RWPE2 (cell line): ENCODE results near the gene PLPPR2.
"Not testable (repeated sequence)": the region's sequence is repeated elsewhere in the genome, so short reads cannot be mapped to it uniquely, and the experiment has no call there.

ENCODE experiments used
- ATAC-seq: fragments of 200-7000 bp; cut with Tn5 transposase; 3 replicates; pipeline ENCODE4 v1.9.1; 2021; ENCODE audit warnings: low read depth
- DNase-seq: peaks from one replicate; pipeline ENCODE4 v3.0.0-alpha.2; 2020; ENCODE audit warnings: low spot score
- H3K27ac ChIP-seq: fragments of 450-650 bp; 2 replicates; pipeline ENCODE4 v1.5.1; 2017; ENCODE audit warnings: mild to moderate bottlenecking; ENCODE audit not compliant: poor library complexity, severe bottlenecking
- H3K27me3 ChIP-seq: fragments of 250-450 bp; sonication (Bioruptor Pico); 2 replicates; pipeline ENCODE4 v1.5.1; 2021; ENCODE audit warnings: mild to moderate bottlenecking, moderate library complexity; ENCODE audit not compliant: insufficient read depth, poor library complexity, severe bottlenecking
- H3K36me3 ChIP-seq: fragments of 250-450 bp; sonication (Bioruptor Pico); 2 replicates; pipeline ENCODE4 v1.5.1; 2020; ENCODE audit warnings: low read depth, mild to moderate bottlenecking, moderate library complexity
- H3K4me1 ChIP-seq: fragments of 250-450 bp; sonication (Bioruptor Pico); 2 replicates; pipeline ENCODE4 v1.5.1; 2021; ENCODE audit warnings: mild to moderate bottlenecking, moderate library complexity; ENCODE audit not compliant: insufficient read depth, poor library complexity, severe bottlenecking
- H3K4me3 ChIP-seq: fragments of 250-450 bp; sonication (Bioruptor Pico); 2 replicates; pipeline ENCODE4 v1.5.1; 2021; ENCODE audit warnings: mild to moderate bottlenecking, moderate library complexity; ENCODE audit not compliant: severe bottlenecking
- H3K9me3 ChIP-seq: fragments of 250-450 bp; sonication (Bioruptor Pico); 2 replicates; pipeline ENCODE4 v1.5.1; 2021; ENCODE audit warnings: mild to moderate bottlenecking, moderate library complexity; ENCODE audit not compliant: severe bottlenecking
- CTCF ChIP-seq: fragments of 450-650 bp; IDR thresholded peaks from one replicate; pipeline ENCODE4 v1.5.1; 2017; ENCODE audit warnings: mild to moderate bottlenecking, moderate library complexity; ENCODE audit not compliant: poor library complexity, severe bottlenecking

The PLPPR2 gene

GRCh38 chr19:11400798-11401197 lies 45.6 kb downstream of the PLPPR2 start:
- H3K27me3 ChIP-seq, result no peaks in the 10 kb centered on the region
- no peak for TF ChIP-seq CTCF
- DNase-seq, result no peak
- no peak for ATAC-seq
- H3K27ac ChIP-seq, result no peak overlapping the region
- no peaks in the 10 kb centered on the region for H3K4me1 ChIP-seq
- H3K36me3 ChIP-seq, result no peaks in the 10 kb centered on the region
- H3K9me3 ChIP-seq, result no peaks in the 10 kb centered on the region
- H3K4me3 ChIP-seq, result no peak overlapping the region

- no peak for TF ChIP-seq CTCF
- Histone ChIP-seq H3K36me3 (no peaks in the 10 kb centered on the region), H3K27me3 (no peaks in the 10 kb centered on the region), H3K4me1 (no peaks in the 10 kb centered on the region), H3K4me3 (no peak overlapping the region), H3K9me3 (no peaks in the 10 kb centered on the region), H3K27ac (no peak overlapping the region)
- ATAC-seq (no peak), DNase-seq (no peak)
Observed at GRCh38 chr19:11401808-11402543, 46.7 kb downstream of the PLPPR2 start.

- no peak for TF ChIP-seq CTCF
- Histone ChIP-seq H3K36me3 (no peaks in the 10 kb centered on the region), H3K4me3 (no peak overlapping the region), H3K27ac (no peak overlapping the region), H3K9me3 (no peaks in the 10 kb centered on the region), H3K27me3 (no peaks in the 10 kb centered on the region), H3K4me1 (no peaks in the 10 kb centered on the region)
- ATAC-seq (no peak), DNase-seq (no peak)
Observed at GRCh38 chr19:11404588-11405222, 49.5 kb downstream of the PLPPR2 start.

- Histone ChIP-seq H3K9me3 (no peaks in the 10 kb centered on the region), H3K27me3 (no peaks in the 10 kb centered on the region), H3K4me1 (no peaks in the 10 kb centered on the region), H3K36me3 (no peaks in the 10 kb centered on the region), H3K27ac (no peak overlapping the region), H3K4me3 (no peak overlapping the region)
- no peak for TF ChIP-seq CTCF
- DNase-seq (no peak), ATAC-seq (no peak)
Observed at GRCh38 chr19:11405846-11406643, 50.8 kb downstream of the PLPPR2 start.

- not testable (repeated sequence) for H3K27me3 ChIP-seq, H3K36me3 ChIP-seq, H3K9me3 ChIP-seq, DNase-seq, H3K27ac ChIP-seq, H3K4me3 ChIP-seq, ATAC-seq, H3K4me1 ChIP-seq
Observed at GRCh38 chr19:11406703-11407236, 51.5 kb downstream of the PLPPR2 start.
